Measurements from ENCODE around the gene PDE4D.

DNA sequence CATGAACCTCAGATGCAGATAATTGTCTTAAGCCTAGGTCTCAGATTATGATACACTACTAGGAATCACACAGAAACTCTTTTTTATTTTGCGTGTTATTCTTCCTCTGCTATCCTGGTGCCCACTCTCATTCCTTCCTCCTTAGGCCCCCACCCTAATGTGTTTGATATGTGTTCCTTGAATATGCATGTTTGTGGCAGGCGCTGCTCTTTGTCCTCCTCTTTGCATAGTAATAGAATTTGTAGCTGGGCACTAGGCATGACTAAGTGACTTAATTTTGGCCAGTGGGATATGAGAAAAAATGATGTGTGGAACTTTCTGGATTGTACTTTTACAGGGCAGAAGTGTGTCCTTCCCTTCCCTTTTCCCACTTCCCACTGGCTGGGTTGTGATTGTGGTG, 965.6 kb downstream of the PDE4D start:
- TF ChIP-seq, protein P1, sequence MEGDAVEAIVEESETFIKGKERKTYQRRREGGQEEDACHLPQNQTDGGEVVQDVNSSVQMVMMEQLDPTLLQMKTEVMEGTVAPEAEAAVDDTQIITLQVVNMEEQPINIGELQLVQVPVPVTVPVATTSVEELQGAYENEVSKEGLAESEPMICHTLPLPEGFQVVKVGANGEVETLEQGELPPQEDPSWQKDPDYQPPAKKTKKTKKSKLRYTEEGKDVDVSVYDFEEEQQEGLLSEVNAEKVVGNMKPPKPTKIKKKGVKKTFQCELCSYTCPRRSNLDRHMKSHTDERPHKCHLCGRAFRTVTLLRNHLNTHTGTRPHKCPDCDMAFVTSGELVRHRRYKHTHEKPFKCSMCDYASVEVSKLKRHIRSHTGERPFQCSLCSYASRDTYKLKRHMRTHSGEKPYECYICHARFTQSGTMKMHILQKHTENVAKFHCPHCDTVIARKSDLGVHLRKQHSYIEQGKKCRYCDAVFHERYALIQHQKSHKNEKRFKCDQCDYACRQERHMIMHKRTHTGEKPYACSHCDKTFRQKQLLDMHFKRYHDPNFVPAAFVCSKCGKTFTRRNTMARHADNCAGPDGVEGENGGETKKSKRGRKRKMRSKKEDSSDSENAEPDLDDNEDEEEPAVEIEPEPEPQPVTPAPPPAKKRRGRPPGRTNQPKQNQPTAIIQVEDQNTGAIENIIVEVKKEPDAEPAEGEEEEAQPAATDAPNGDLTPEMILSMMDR (conservative IDR thresholded peaks at IDR 0.05; ENCODE audit: low read length), result no peak
- no peak for TF ChIP-seq EZH2phosphoT487 (IDR thresholded peaks at IDR 0.05; ENCODE audit: borderline replicate concordance, low read depth, low read length)
